ENCODE results near the gene BTBD3. TPM values are rescaled to one million over a fixed set of nuclear protein-coding genes. Genes with fewer than 3 reads are reported as not detected.

The BTBD3 gene
- total RNA-seq, 1 donor from 2014 or later, result 28.3 TPM

DNA sequence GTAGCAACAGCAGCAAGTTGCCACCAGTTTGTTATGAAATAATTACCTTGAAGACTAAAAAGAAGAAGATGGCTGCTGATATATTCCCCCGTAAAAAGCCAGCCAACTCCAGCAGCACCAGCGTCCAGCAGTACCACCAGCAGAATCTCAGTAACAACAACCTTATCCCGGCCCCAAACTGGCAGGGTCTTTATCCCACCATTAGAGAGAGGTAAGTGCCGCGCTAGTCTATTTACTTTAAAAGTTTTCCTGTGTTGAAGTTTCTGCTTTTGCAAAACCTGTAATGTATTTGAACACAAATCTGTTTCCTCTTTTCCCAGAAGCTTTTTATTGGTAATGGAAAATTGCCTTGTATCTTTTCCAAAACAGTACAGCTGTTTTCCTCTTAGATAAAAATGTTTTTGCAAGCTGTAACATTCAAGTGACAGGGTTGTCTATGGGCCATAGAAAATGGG is 725 bp downstream of the BTBD3 start:
- intact Hi-C loops (cut with micrococcal nuclease), result no loop called here
- H3K27me3 ChIP-seq (ENCODE audit: low read depth), result no peaks in the 10 kb centered on the region
- no peaks in the 10 kb centered on the region for H3K9me3 ChIP-seq (replicated peaks)
- no peak for DNase-seq
- TF ChIP-seq, protein P1, sequence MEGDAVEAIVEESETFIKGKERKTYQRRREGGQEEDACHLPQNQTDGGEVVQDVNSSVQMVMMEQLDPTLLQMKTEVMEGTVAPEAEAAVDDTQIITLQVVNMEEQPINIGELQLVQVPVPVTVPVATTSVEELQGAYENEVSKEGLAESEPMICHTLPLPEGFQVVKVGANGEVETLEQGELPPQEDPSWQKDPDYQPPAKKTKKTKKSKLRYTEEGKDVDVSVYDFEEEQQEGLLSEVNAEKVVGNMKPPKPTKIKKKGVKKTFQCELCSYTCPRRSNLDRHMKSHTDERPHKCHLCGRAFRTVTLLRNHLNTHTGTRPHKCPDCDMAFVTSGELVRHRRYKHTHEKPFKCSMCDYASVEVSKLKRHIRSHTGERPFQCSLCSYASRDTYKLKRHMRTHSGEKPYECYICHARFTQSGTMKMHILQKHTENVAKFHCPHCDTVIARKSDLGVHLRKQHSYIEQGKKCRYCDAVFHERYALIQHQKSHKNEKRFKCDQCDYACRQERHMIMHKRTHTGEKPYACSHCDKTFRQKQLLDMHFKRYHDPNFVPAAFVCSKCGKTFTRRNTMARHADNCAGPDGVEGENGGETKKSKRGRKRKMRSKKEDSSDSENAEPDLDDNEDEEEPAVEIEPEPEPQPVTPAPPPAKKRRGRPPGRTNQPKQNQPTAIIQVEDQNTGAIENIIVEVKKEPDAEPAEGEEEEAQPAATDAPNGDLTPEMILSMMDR (IDR thresholded peaks at IDR 0.05; ENCODE audit: borderline replicate concordance), result no peak
- peaks cover 91% of the 10 kb centered on the region for H3K4me1 ChIP-seq
- H3K4me3 ChIP-seq, result peak overlapping the region; percentile 67
- peak overlapping the region; percentile 79 for H3K27ac ChIP-seq (replicated peaks)
- peaks cover 7% of the 10 kb centered on the region for H3K36me3 ChIP-seq

DNA sequence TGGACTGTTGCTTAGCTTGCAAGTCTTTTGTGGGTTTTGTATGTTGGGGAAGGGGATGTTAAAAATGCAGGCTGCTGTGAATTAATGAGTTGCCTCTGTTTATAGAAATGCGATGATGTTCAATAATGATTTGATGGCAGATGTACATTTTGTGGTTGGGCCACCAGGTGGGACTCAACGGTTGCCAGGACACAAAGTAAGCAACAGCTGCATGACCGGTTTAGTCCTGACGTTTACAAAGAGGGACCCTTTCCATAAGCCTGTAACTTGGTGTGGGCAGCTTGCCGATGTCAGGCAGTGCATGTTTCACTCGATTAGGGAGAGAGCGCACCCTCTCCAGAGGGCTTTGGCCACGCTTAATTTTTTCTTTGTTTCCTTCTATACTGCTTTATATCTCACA is 1.3 kb downstream of the BTBD3 start:
- intact Hi-C loops (cut with micrococcal nuclease), result no loop called here
- Histone ChIP-seq H3K27me3 (ENCODE audit: low read depth) (no peaks in the 10 kb centered on the region), H3K4me3 (peak overlapping the region; percentile 67), H3K27ac (replicated peaks) (peak overlapping the region; percentile 79), H3K9me3 (replicated peaks) (no peaks in the 10 kb centered on the region), H3K4me1 (peaks cover 97% of the 10 kb centered on the region), H3K36me3 (peaks cover 11% of the 10 kb centered on the region)
- DNase-seq, result peak; percentile 38
- TF ChIP-seq, protein P1 (IDR thresholded peaks at IDR 0.05; ENCODE audit: borderline replicate concordance), result no peak

DNA sequence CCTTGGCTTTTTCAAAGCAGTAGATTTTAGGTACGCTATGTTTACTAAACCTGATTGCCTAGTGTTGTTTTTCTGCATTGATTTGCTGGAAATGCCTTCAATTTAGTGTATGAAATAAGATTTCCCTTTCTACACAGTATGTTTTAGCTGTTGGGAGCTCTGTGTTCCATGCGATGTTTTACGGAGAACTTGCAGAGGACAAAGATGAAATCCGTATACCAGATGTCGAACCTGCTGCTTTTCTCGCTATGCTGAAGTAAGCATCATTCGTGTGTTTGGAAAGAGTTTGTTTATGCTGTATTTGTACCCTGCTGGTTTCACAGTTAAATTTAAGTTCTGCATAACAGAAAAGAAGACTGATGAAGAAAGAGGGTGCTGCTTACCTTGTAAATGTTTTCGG is 1.9 kb downstream of the BTBD3 start:
- Histone ChIP-seq H3K36me3 (peaks cover 11% of the 10 kb centered on the region), H3K9me3 (replicated peaks) (no peaks in the 10 kb centered on the region), H3K27ac (replicated peaks) (peak overlapping the region; percentile 79), H3K4me3 (peak overlapping the region; percentile 67), H3K4me1 (peaks cover 97% of the 10 kb centered on the region), H3K27me3 (ENCODE audit: low read depth) (no peaks in the 10 kb centered on the region)
- TF ChIP-seq, protein P1 (IDR thresholded peaks at IDR 0.05; ENCODE audit: borderline replicate concordance), result no peak
- DNase-seq, result no peak
- intact Hi-C loops (cut with micrococcal nuclease), result no loop called here

DNA sequence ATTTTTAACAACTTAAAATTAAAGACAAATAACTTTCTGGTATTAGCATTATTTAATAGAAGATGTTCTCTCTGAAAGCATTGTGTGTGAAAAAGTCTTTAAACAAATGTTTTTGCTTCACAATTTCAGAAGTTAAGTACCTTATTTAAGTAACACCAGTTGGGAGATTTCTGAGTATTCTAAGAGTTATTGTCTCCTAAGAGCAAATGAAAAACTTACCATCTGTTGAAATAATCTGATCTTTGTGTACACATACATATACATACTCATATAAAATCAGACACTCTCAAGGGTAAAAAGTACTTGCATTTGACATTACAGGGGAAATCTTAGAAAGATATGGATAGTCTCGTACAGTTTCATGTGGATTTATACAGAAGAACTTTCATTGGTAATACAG is 2.4 kb downstream of the BTBD3 start:
- TF ChIP-seq, protein P1 (IDR thresholded peaks at IDR 0.05; ENCODE audit: borderline replicate concordance), result no peak
- H3K4me1 ChIP-seq, result peaks cover 97% of the 10 kb centered on the region
- peak overlapping the region; percentile 67 for H3K4me3 ChIP-seq
- intact Hi-C loops (cut with micrococcal nuclease), result no loop called here
- H3K27me3 ChIP-seq (ENCODE audit: low read depth), result no peaks in the 10 kb centered on the region
- no peak for DNase-seq
- H3K9me3 ChIP-seq (replicated peaks), result no peaks in the 10 kb centered on the region
- peaks cover 16% of the 10 kb centered on the region for H3K36me3 ChIP-seq
- peak overlapping the region; percentile 79 for H3K27ac ChIP-seq (replicated peaks)

DNA sequence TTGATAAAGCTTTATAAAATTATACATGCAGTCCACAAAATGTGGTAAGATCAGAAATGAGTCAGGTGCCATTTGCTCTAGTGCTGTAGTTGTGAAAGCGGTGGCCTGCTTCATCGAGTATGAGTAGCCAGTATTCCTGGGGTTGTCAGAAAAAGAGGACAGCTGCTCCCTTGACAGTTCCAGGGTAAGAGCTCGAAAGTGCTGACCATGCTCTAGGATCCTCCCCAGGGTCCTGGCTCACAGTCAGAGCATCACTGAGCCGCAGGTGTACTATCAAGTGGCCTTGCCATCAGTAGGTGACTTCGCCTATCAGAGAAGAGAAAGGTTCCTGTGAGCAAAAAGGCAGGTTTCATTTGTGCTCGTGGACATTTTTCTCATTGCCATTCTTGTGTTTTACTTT is 3.6 kb downstream of the BTBD3 start:
- intact Hi-C loops (cut with micrococcal nuclease), result no loop called here
- H3K9me3 ChIP-seq (replicated peaks), result no peaks in the 10 kb centered on the region
- peaks cover 88% of the 10 kb centered on the region for H3K4me1 ChIP-seq
- TF ChIP-seq, protein P1 (IDR thresholded peaks at IDR 0.05; ENCODE audit: borderline replicate concordance), result no peak
- peak overlapping the region; percentile 9 for H3K27ac ChIP-seq (replicated peaks)
- no peaks in the 10 kb centered on the region for H3K27me3 ChIP-seq (ENCODE audit: low read depth)
- H3K4me3 ChIP-seq, result peak overlapping the region; percentile 67
- DNase-seq, result no peak
- H3K36me3 ChIP-seq, result peaks cover 25% of the 10 kb centered on the region
